GM12801 (cell line): ENCODE data around the gene TNK2.

Experiments used
- TF ChIP-seq, protein P1 (sequence below): IDR thresholded peaks from one replicate; pipeline ENCODE4 v1.5.1; 2011; ENCODE audit warnings: control low read depth; ENCODE audit not compliant: insufficient read length; ENCODE audit errors: extremely low read depth

TNK2 gene

DNA sequence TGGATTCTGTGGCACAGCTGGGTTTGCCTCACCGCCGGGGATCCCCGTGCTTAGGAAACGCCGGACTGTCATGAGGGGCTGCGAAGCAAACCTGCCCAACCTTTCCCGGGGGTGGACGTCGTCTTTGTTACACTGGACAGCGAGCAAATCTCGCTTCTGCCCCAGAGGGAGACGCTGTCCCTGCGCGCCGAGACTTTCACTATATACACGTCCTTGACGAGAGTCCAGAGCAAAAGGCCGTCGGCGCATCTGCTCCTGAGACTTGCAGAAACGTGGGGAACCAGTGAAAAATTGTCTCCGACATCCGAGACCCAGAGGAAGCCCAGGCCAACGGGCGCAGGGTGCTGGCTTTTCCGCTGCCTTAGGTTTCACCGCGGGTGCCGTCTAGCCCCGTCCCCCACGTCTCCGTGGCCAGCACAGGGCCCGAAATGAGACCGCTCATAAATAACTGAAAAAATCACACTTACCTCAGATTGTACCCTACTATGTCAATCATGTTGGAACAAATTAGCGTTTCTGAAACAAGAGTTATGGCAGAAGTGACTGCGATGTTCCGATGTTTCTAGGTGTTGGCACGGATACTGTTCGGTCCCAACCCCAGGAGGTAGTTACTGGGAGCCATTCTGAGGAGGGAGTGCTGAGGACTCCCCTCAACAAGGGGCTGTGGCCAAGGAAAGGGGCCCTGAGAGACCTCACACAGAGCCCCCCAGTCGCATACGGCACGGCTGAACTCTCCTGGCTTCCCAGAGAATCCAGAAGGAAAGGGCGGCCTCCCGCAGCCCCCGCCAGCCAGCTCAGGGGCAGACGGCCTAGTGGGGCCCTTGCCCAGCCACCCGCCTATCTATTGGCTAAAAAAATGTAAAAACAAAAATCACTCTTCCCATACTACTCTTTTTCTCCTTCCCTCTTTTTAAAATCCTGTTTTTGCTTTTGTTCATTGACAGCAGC is 82.2 kb downstream of the TNK2 start:
- TF ChIP-seq, protein P1, sequence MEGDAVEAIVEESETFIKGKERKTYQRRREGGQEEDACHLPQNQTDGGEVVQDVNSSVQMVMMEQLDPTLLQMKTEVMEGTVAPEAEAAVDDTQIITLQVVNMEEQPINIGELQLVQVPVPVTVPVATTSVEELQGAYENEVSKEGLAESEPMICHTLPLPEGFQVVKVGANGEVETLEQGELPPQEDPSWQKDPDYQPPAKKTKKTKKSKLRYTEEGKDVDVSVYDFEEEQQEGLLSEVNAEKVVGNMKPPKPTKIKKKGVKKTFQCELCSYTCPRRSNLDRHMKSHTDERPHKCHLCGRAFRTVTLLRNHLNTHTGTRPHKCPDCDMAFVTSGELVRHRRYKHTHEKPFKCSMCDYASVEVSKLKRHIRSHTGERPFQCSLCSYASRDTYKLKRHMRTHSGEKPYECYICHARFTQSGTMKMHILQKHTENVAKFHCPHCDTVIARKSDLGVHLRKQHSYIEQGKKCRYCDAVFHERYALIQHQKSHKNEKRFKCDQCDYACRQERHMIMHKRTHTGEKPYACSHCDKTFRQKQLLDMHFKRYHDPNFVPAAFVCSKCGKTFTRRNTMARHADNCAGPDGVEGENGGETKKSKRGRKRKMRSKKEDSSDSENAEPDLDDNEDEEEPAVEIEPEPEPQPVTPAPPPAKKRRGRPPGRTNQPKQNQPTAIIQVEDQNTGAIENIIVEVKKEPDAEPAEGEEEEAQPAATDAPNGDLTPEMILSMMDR = no peak

DNA sequence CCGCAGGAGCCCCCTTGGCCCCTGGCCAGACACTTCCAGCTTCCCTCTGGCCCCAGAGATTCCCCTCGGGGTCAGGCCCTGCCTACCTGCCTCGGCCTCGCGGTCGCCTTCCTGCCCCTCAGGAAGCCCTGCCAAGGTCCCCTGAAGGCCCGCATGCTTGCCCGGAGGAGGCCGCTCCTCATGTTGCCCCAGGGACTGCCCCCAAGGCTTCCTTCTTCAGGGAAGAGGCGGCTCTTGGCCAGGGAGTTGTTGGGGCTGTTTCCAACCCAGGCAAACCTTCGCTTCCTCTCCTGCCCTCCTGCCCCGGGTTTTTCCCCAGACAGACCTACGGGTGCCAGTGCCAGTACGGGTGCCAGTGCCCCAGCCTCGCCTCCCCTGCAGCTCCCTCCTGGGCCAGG is 83.2 kb downstream of the TNK2 start:
- TF ChIP-seq, protein P1 = no peak

DNA sequence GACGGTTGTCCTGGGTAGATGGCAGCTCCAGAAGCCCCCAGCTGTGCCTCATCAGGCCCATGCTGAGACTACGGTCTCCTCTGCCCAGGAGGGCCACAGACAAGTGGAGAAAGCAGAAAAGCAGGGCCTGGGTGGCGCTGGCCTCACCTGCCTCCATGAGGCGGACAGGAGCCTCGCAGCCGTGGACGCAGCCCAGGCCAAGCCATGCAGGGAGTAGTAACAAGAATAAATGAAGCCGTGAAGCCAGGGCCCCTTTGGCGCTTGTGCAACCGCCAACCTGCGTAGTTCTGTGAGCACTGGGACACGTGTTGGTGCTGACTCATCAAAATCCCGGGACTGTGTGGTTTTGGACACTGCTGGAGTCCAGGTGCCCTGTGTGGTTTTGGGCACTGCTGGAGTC is 84.4 kb downstream of the TNK2 start:
- TF ChIP-seq, protein P1 = no peak

DNA sequence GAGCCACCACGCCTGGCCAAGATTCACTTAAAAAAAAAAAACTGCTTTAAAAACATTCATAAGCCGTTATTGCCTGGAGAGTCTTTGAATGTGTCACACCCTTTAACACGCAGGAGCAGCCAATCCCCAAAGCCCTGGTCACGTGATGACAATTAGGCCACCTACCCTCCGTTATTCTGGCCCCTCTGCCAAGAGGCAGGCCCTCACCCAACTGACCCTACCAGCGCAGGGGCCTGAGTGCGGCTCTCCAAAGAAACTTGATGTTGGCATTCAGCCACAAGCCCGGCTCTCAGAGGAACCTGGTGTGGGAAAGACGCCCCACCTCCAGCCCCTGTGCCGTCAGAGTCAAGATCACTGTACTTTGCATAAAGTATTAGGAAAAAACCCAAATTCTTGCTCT is 85.1 kb downstream of the TNK2 start:
- TF ChIP-seq, protein P1 = no peak

DNA sequence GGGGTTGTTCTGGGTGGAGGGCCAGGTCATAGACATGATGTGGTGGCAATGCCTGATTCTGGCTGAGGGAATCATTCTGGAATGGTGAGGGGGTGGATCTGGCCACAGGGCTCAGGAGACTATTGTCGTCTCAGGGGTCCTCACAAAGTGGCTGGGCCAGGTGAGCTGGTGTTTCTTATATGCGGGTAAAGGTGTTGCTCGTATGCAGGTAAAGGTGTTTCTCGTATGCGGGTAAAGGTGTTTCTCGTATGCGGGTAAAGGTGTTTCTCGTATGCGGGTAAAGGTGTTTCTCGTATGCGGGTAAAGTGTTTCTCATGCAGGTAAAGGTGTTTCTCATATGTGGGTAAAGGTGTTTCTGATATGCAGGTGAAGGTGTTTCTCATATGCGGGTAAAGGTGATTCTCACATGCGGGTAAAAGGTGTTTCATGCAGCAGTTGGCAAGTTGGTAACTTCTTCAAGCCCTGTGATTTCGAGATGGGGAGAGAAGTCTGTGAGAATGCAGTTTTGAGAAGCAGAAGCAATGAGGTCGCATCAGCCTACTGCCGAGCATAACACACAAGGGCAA is 86.1 kb downstream of the TNK2 start:
- TF ChIP-seq, protein P1 = no peak

DNA sequence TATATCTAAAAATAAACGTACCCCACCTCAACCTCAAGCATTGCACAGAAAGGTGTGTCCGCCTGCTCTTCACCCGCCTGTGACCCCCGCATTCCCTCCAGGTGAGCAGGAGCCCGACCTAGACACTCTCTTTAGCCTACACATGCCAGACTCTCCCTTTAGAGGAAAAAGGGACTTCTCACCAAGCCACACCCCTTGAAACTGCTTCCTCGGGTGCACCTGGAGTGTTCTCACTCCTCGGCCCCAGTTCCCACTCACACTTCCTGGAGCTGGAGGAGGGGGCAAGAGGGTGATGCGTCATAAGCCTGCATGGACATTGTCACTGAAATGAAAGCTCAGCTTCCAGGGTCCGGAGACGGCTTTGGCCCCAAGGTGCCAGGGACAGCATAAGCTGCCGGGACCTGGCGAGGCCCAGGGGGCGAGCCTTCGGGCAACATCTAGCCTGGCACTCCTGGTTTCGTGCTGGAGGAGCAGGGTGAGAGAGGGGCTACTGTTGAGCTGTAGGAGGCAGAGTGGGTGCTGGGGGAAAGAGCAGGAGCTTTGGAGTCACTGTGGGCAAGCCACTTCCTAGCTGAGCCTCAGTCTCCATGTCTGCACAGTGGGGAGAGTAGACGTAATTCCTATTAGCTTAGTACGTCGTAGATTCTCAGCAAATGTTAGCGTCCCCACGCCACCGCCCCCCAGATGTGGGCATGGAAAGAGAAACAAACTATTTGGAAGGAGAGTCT is 86.8 kb downstream of the TNK2 start:
- TF ChIP-seq, protein P1 = no peak

DNA sequence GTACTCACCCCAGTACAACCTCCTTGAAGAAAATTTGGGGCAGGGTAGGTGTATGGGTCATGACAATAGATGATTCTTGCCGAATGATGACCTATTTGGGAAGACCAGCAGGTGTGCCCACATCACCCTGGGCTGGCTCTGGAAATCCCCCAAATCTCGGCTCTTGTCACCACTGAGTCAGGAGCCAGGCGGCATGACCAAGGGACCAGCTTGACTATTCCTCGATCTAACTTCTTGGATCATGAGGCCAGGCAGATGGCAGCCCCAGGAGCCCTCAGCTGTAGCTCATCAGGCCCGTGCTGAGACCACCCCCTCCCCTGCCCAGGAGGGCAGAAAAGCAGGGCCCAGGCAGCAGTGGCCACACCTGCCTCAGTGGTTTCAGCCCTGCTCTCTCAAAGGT is 87.5 kb downstream of the TNK2 start:
- TF ChIP-seq, protein P1 = no peak
